ENCODE measurements around the gene TBL1X. TPM values are rescaled to one million over a fixed set of nuclear protein-coding genes. Genes with fewer than 3 reads are reported as not detected.

TBL1X gene
- polyA plus RNA-seq, 1 experiment, result 24.9 TPM

GRCh38 chrX:9626379-9626778 is 161.5 kb downstream of the TBL1X start:
- POLR2A ChIA-PET, result no interaction called here
- CTCF ChIA-PET, result no interaction called here
- Histone ChIP-seq H3K27ac (ENCODE audit: low read depth, low read length) (no peak overlapping the region), H3K9me3 (ENCODE audit: control insufficient read depth, insufficient read depth, low read length) (no peaks in the 10 kb centered on the region), H3K4me3 (ENCODE audit: low read depth, low read length) (no peak overlapping the region), H3K27me3 (ENCODE audit: control insufficient read depth, insufficient read depth, low read length) (no peaks in the 10 kb centered on the region)
- no peak for DNase-seq (ENCODE audit: low read depth, low spot score)
- TF ChIP-seq CTCF (IDR thresholded peaks at IDR 0.05; ENCODE audit: low read depth, low read length), result no peak

- no peak for TF ChIP-seq CTCF (IDR thresholded peaks at IDR 0.05; ENCODE audit: low read depth, low read length)
- DNase-seq (ENCODE audit: low read depth, low spot score), result no peak
- Histone ChIP-seq H3K27ac (ENCODE audit: low read depth, low read length) (peak overlapping the region; percentile 11), H3K4me3 (ENCODE audit: low read depth, low read length) (no peak overlapping the region), H3K9me3 (ENCODE audit: control insufficient read depth, insufficient read depth, low read length) (no peaks in the 10 kb centered on the region), H3K27me3 (ENCODE audit: control insufficient read depth, insufficient read depth, low read length) (no peaks in the 10 kb centered on the region)
- POLR2A ChIA-PET, result interaction anchor here (0.6 kb wide), 1 partner anchor 25 kb away, joined by 3 read pairs; no protein-coding TSS in a partner anchor
- CTCF ChIA-PET, result no interaction called here
Observed at GRCh38 chrX:9627922-9628321, 163.1 kb downstream of the TBL1X start.

GRCh38 chrX:9628779-9629493 is 164.1 kb downstream of the TBL1X start:
- H3K27me3 ChIP-seq (ENCODE audit: control insufficient read depth, insufficient read depth, low read length), result no peaks in the 10 kb centered on the region

GRCh38 chrX:9634551-9634950 is 169.7 kb downstream of the TBL1X start:
- no peak overlapping the region for H3K4me3 ChIP-seq (ENCODE audit: low read depth, low read length)
- CTCF ChIA-PET, result no interaction called here
- TF ChIP-seq CTCF (IDR thresholded peaks at IDR 0.05; ENCODE audit: low read depth, low read length), result no peak
- H3K27me3 ChIP-seq (ENCODE audit: control insufficient read depth, insufficient read depth, low read length), result no peaks in the 10 kb centered on the region
- H3K27ac ChIP-seq (ENCODE audit: low read depth, low read length), result no peak overlapping the region
- no peak for DNase-seq (ENCODE audit: low read depth, low spot score)
- no peaks in the 10 kb centered on the region for H3K9me3 ChIP-seq (ENCODE audit: control insufficient read depth, insufficient read depth, low read length)
- POLR2A ChIA-PET, result no interaction called here

More at GRCh38 chrX:9628779-9629493, 164.1 kb downstream of the TBL1X start:
- ChIA-PET CTCF (no interaction called here), POLR2A (no interaction called here)
- TF ChIP-seq CTCF (IDR thresholded peaks at IDR 0.05; ENCODE audit: low read depth, low read length), result no peak
- Histone ChIP-seq H3K9me3 (ENCODE audit: control insufficient read depth, insufficient read depth, low read length) (no peaks in the 10 kb centered on the region), H3K4me3 (ENCODE audit: low read depth, low read length) (no peak overlapping the region), H3K27ac (ENCODE audit: low read depth, low read length) (no peak overlapping the region)
- no peak for DNase-seq (ENCODE audit: low read depth, low spot score)

GRCh38 chrX:9635368-9635767 is 170.5 kb downstream of the TBL1X start:
- CTCF ChIA-PET, result no interaction called here
- Histone ChIP-seq H3K9me3 (ENCODE audit: control insufficient read depth, insufficient read depth, low read length) (no peaks in the 10 kb centered on the region), H3K27ac (ENCODE audit: low read depth, low read length) (no peak overlapping the region), H3K27me3 (ENCODE audit: control insufficient read depth, insufficient read depth, low read length) (no peaks in the 10 kb centered on the region), H3K4me3 (ENCODE audit: low read depth, low read length) (no peak overlapping the region)
- POLR2A ChIA-PET, result no interaction called here
- no peak for TF ChIP-seq CTCF (IDR thresholded peaks at IDR 0.05; ENCODE audit: low read depth, low read length)
- no peak for DNase-seq (ENCODE audit: low read depth, low spot score)

Measured in AG04450 (cell line).